ENCODE results near the gene CAPN1. TPM values are rescaled to one million over a fixed set of nuclear protein-coding genes. Genes with fewer than 3 reads are reported as not detected.

CAPN1 gene
- total RNA-seq, 1 donor from 2014 or later: 130 TPM

DNA sequence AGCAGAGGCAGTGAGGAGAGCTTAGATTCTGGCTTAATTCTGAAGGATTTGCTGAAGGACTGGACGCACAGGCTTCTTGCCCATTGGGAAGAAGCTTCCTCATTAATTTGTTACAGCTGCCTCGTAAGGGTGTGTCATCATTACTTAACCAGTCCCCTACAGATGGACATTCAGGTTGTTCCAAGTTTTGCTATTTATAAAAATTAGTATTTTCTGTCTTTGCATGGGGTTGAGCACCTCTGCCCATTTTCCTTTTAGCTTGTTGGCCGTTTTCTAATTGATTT, 38.1 kb downstream of the CAPN1 start:
- Mint-ChIP-seq H3K27ac (ENCODE audit: unreplicated experiment) (no peak overlapping the region), H3K4me1 (ENCODE audit: low read depth) (peaks cover 3% of the 10 kb centered on the region), H3K36me3 (ENCODE audit: low read depth) (peaks cover 3% of the 10 kb centered on the region), H3K9me3 (ENCODE audit: low read depth) (no peaks in the 10 kb centered on the region), H3K4me3 (ENCODE audit: unreplicated experiment) (no peak overlapping the region), H3K27me3 (ENCODE audit: low read depth) (no peaks in the 10 kb centered on the region)
- no peak for DNase-seq (ENCODE audit: low spot score)
- TF ChIP-seq, protein P1, sequence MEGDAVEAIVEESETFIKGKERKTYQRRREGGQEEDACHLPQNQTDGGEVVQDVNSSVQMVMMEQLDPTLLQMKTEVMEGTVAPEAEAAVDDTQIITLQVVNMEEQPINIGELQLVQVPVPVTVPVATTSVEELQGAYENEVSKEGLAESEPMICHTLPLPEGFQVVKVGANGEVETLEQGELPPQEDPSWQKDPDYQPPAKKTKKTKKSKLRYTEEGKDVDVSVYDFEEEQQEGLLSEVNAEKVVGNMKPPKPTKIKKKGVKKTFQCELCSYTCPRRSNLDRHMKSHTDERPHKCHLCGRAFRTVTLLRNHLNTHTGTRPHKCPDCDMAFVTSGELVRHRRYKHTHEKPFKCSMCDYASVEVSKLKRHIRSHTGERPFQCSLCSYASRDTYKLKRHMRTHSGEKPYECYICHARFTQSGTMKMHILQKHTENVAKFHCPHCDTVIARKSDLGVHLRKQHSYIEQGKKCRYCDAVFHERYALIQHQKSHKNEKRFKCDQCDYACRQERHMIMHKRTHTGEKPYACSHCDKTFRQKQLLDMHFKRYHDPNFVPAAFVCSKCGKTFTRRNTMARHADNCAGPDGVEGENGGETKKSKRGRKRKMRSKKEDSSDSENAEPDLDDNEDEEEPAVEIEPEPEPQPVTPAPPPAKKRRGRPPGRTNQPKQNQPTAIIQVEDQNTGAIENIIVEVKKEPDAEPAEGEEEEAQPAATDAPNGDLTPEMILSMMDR (IDR thresholded peaks at IDR 0.05): no peak

DNA sequence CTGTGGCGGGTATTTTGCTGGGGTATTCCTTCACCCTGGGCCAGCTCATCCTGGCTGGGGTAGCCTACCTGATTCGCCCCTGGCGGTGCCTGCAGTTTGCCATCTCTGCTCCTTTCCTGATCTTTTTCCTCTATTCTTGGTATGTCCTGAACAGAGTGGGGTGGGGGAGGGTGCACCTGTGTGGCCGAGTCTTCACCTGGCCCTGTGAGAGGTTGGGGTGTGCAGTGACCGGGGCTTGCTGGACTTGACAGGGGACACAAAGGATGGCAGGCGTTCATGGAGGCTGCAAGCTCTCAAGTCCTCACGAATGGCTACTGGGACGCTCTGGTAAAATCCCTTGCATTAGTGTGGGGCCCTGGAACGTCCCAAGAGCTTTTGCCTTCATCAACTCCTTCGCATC, 39.3 kb downstream of the CAPN1 start:
- no peaks in the 10 kb centered on the region for H3K27me3 Mint-ChIP-seq (ENCODE audit: low read depth)
- no peak overlapping the region for H3K4me3 Mint-ChIP-seq (ENCODE audit: unreplicated experiment)
- peak; percentile 83 for DNase-seq (ENCODE audit: low spot score)
- TF ChIP-seq, protein P1 (IDR thresholded peaks at IDR 0.05): no peak
- no peak overlapping the region for H3K27ac Mint-ChIP-seq (ENCODE audit: unreplicated experiment)
- no peaks in the 10 kb centered on the region for H3K9me3 Mint-ChIP-seq (ENCODE audit: low read depth)
- H3K4me1 Mint-ChIP-seq (ENCODE audit: low read depth): peaks cover 15% of the 10 kb centered on the region
- peaks cover 3% of the 10 kb centered on the region for H3K36me3 Mint-ChIP-seq (ENCODE audit: low read depth)

DNA sequence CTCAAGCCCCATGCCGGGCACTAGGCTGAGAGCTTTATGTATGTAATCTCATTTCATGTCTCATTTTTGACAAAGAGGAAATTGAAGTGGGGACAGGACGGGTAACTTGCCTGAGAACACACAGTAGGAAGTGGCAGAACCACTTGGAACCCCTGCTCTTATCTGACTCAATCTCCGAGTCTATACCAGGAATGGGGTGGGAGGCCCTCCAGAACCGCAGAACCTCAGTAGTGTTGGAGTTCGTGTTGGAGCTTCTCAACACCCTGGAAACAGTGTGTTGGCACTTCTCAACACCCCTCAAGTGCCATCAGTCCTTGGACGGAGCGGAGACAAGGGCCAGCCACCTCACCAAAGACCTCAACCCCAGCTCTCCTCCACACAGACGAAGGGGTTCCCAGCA, 41.3 kb downstream of the CAPN1 start:
- no peaks in the 10 kb centered on the region for H3K27me3 Mint-ChIP-seq (ENCODE audit: low read depth)
- TF ChIP-seq, protein P1 (IDR thresholded peaks at IDR 0.05): no peak
- DNase-seq (ENCODE audit: low spot score): no peak
- H3K36me3 Mint-ChIP-seq (ENCODE audit: low read depth): peaks cover 3% of the 10 kb centered on the region
- H3K4me1 Mint-ChIP-seq (ENCODE audit: low read depth): peaks cover 16% of the 10 kb centered on the region
- no peak overlapping the region for H3K4me3 Mint-ChIP-seq (ENCODE audit: unreplicated experiment)
- H3K9me3 Mint-ChIP-seq (ENCODE audit: low read depth): no peaks in the 10 kb centered on the region
- H3K27ac Mint-ChIP-seq (ENCODE audit: unreplicated experiment): no peak overlapping the region

DNA sequence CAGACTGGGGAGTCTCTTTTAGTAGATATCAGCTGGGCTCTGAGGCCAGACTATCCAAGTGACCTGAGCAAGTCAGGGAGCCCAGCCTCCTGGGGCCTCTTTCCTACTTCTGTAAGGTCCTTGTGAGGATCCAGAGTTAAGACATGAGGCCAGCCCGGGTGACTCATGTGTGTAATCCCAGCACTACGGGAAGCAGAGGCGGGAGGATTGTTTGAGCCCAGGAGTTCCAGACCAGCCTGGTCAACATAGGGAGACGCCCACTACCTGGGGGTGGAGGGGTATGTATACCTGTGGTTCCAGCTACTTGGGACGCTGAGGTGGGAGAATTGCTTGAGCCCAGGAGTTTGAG, 43.2 kb downstream of the CAPN1 start:
- no peak for DNase-seq (ENCODE audit: low spot score)
- Mint-ChIP-seq H3K27me3 (ENCODE audit: low read depth) (no peaks in the 10 kb centered on the region), H3K9me3 (ENCODE audit: low read depth) (no peaks in the 10 kb centered on the region), H3K4me1 (ENCODE audit: low read depth) (peaks cover 16% of the 10 kb centered on the region), H3K36me3 (ENCODE audit: low read depth) (peaks cover 3% of the 10 kb centered on the region), H3K27ac (ENCODE audit: unreplicated experiment) (peak overlapping the region; percentile 51), H3K4me3 (ENCODE audit: unreplicated experiment) (peak overlapping the region; percentile 71)
- TF ChIP-seq, protein P1 (IDR thresholded peaks at IDR 0.05): no peak

DNA sequence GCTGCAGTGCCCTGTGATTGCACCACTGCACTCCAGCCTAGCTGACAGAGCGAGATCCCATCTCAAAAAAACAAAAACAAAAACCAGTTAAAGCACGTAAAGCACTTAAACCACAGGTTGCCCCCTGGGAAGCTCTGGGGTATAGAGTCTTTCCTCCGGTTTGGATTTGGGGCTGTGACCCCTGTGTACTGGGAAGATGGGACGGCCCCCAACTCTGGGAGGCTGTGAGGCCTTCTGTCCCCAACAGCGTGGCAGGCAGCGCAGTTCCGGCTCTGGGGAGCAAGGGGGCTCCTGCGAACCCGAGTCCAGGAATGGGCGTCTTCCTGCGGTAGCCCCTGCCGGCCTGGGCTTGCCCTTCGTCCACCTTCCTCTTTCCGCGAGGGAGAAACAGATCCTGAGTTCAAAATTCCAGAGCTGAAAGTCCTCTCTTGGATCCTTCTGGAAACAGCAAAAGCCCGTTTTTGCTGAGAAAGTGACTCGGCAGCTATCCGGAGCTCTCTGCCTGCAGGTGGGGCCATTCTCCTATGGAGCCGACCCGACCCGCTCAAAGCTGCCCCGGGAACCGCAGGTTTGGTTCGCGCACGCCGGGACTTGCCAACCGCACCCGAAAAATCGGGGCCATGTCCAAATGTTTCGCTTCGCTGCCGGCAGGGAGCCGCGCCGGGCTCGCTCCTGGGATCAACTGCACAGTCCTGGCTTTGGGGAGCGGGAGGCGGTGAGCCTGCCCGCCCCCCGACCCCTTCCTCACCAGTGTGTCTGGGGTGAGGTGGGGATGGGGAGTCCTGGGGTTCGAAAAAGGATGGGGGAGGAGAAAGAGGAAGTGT, 43.8 kb downstream of the CAPN1 start:
- Mint-ChIP-seq H3K27ac (ENCODE audit: unreplicated experiment) (peak overlapping the region; percentile 51), H3K36me3 (ENCODE audit: low read depth) (peaks cover 3% of the 10 kb centered on the region), H3K27me3 (ENCODE audit: low read depth) (no peaks in the 10 kb centered on the region), H3K9me3 (ENCODE audit: low read depth) (no peaks in the 10 kb centered on the region), H3K4me1 (ENCODE audit: low read depth) (peaks cover 16% of the 10 kb centered on the region), H3K4me3 (ENCODE audit: unreplicated experiment) (peak overlapping the region; percentile 71)
- TF ChIP-seq, protein P1 (IDR thresholded peaks at IDR 0.05): peak; percentile 82
- no peak for DNase-seq (ENCODE audit: low spot score)
